ENCODE measurements around the gene SLC25A38.

The SLC25A38 gene

GRCh38 chr3:39438880-39439279 is 55.7 kb downstream of the SLC25A38 start:
- no peak for DNase-seq

DNA sequence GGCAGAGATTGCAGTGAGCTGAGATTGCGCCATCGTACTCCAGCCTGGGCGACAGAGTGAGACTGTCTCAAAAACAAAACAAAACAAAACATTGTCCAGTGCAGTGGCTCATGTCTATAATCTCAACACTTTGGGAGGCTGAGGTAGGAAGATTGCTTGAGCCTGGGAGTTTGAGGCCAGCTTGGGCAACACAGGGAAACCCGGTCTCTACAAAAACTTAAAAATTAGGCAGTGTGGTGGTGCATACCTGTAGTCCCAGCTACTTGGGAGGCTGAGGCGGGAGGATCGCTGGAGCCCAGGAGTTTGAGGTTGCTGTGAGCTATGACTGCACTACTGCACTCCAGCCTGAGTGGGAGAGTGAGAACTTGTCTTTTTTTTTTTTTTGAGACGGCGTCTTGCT is 57.1 kb downstream of the SLC25A38 start:
- DNase-seq, result no peak

DNA sequence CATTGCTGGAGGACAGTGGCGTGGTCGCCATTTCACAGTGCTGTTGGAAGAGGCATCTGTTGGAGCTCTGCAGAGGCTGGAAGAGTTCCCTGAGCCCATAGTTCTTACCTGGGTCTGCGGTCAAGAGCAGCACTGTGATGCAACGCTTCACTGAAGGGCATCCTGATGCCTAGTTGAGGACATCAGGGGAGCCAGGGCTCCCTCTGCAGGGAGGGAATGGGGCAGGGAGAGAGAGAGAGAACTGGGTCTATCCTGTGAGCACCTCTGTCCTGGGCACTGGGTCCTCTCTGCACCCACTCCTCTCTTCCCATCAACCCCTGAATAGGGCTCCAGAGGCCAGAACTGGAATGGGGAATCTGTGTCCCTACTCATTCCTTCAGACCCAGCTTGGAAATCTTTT is 60.4 kb downstream of the SLC25A38 start:
- DNase-seq, result no peak

DNA sequence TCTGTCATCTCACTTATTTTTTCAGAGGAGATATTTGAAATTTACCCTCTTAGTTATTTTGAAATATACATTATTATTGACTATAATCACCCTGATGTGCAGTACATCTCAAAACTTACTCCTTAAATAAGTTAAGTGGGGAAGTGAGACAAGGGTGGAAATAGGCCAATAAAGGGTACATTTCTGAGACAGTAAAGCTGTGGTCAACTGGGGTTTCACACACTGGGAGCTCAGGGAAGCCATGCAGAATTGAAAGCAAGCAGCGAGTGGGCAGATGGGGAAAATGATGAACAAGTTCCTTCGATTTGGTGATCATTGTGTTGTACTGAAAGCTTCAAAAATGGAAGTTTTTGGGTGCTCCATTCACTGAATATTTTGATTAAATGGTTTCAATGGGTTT is 62.8 kb downstream of the SLC25A38 start:
- no peak for DNase-seq

DNA sequence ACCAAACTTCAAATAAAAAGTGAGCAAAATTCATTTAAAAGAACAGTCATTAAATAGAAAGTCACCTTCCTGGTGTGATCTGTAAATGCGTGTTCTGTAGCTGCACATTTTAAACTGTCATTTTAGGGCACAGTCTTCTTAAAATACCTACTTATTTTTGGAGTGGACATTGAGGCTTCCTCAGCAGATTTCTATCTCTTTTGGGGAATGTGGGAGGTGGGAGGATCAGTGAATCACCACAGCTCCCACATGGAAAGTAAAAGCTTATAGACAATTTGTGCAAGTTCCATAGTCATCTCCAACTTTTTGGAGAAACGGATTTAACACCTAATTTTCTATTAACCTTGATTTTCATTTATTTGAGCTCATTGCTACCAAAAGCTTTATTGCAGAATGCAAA is 63.3 kb downstream of the SLC25A38 start:
- DNase-seq, result no peak

All from DMS153 (cell line).